Measurements from ENCODE around the gene VWF. TPM values are rescaled to one million over a fixed set of nuclear protein-coding genes. Genes with fewer than 3 reads are reported as not detected.

The VWF gene
- total and polyA plus RNA-seq, 2 of the 4 experiments (the other 2 are of a cell fraction), result under 0.01 to 0.09 TPM

- Histone ChIP-seq H4K8ac (ENCODE audit: low read depth in 2 of 2, low read length in 2 of 2) (no peak overlapping the region), H4K20me1 (ENCODE audit: insufficient read depth, low read length) (no peaks in the 10 kb centered on the region), H3K4me1 (ENCODE audit: control insufficient read depth, insufficient read depth, low read length) (peaks cover 15% of the 10 kb centered on the region), H3K4ac (ENCODE audit: low read depth, low read length) (no peak overlapping the region), H3K18ac (ENCODE audit: low read depth, low read length) (no peak overlapping the region), H2AK5ac (ENCODE audit: low read depth, low read length) (no peak overlapping the region), H3K27me3 (ENCODE audit: control insufficient read depth, insufficient read depth, low read length) (no peaks in the 10 kb centered on the region), H3K9ac (ENCODE audit: low read depth, low read length) (no peak overlapping the region), H2BK15ac (ENCODE audit: low read depth, low read length) (no peak overlapping the region), H3K27ac (ENCODE audit: insufficient read depth, low read length) (no peak overlapping the region), H3K23ac (ENCODE audit: low read depth, low read length) (no peak overlapping the region), H3K79me1 (ENCODE audit: low read depth in 1 of 2, low read length in 2 of 2) (no peaks in the 10 kb centered on the region), H3K9me3 (ENCODE audit: control insufficient read depth, insufficient read depth, low read length) (no peaks in the 10 kb centered on the region), H2BK120ac (ENCODE audit: low read depth, low read length) (no peak overlapping the region), H3K9me1 (ENCODE audit: insufficient read depth, low read length) (peaks cover 15% of the 10 kb centered on the region), H2AFZ (replicated peaks; ENCODE audit: low read length, poor library complexity) (no peak overlapping the region), H4K91ac (ENCODE audit: insufficient read depth, low read depth, low read length) (no peak overlapping the region), H3K4me2 (ENCODE audit: low read depth, low read length) (no peak overlapping the region), H2AK9ac (replicated peaks; ENCODE audit: low read depth, low read length, poor library complexity) (no peak overlapping the region), H3K4me3 (ENCODE audit: insufficient read depth, low read depth, low read length) (no peak overlapping the region), H4K5ac (ENCODE audit: low read depth, low read length) (no peak overlapping the region), H2BK5ac (ENCODE audit: low read depth, low read length, poor library complexity, severe bottlenecking) (no peak overlapping the region), H3K14ac (replicated peaks; ENCODE audit: low read depth, low read length) (no peak overlapping the region), H3K56ac (ENCODE audit: extremely low read depth, insufficient read depth, low read length) (no peak overlapping the region), H3K36me3 (ENCODE audit: control insufficient read depth, insufficient read depth, low read length) (no peaks in the 10 kb centered on the region), H2BK20ac (ENCODE audit: low read depth, low read length) (no peak overlapping the region; the same call in 1 of the 2 replicates)
- intact Hi-C loops (cut with micrococcal nuclease), result no loop called here
- ATAC-seq (ENCODE audit: low read depth), result no peak
- ChIA-PET CTCF (no interaction called here), POLR2A (ENCODE audit: unreplicated experiment) (no interaction called here)
- no CpG with 5 or more reads among the region's 4 CpGs for WGBS, 2 experiments (ENCODE audit: extremely low coverage in 2 of 2, insufficient read length in 1 of 2)
- TF ChIP-seq RCOR1 (IDR thresholded peaks at IDR 0.05; ENCODE audit: insufficient replicate concordance, low read length) (no peak), USF2 (IDR thresholded peaks at IDR 0.05; ENCODE audit: low read depth, low read length) (no peak), RAD21 (IDR thresholded peaks at IDR 0.05; ENCODE audit: low read length) (no peak), POLR2A (IDR thresholded peaks at IDR 0.05; ENCODE audit: low read depth, low read length) (no peak), MXI1 (IDR thresholded peaks at IDR 0.05; ENCODE audit: borderline replicate concordance, low read depth, low read length) (no peak), SMC3 (IDR thresholded peaks at IDR 0.05; ENCODE audit: low read depth, low read length) (no peak), NFE2L2 (IDR thresholded peaks at IDR 0.05; ENCODE audit: low read depth, low read length) (no peak), MAZ (IDR thresholded peaks at IDR 0.05; ENCODE audit: borderline replicate concordance, low read depth, low read length) (no peak), MAFK (IDR thresholded peaks at IDR 0.05; ENCODE audit: low read depth, low read length) (no peak), RFX5 (IDR thresholded peaks at IDR 0.05; ENCODE audit: low read depth, low read length) (no peak), CEBPB (IDR thresholded peaks at IDR 0.05; ENCODE audit: low read depth, low read length) (no peak), CHD1 (IDR thresholded peaks at IDR 0.05; ENCODE audit: low read depth, low read length) (no peak), ELK1 (IDR thresholded peaks at IDR 0.05; ENCODE audit: borderline replicate concordance, low read depth, low read length) (no peak)
- dilution Hi-C loops (cut with HindIII; ENCODE audit: low sequenced_read_pairs, unreplicated experiment), result no loop called here
- in situ Hi-C loops (cut with MboI; ENCODE audit: low sequenced_read_pairs), result no loop called here
- no peak for DNase-seq
- BruUV-seq (replicated peaks), result no TSS peak
These were observed 33.0 kb upstream of the VWF start for GRCh38 chr12:6157482-6157881.

Measured in IMR-90 (cell line).